ENCODE results near the gene REXO4.

Gene REXO4

DNA sequence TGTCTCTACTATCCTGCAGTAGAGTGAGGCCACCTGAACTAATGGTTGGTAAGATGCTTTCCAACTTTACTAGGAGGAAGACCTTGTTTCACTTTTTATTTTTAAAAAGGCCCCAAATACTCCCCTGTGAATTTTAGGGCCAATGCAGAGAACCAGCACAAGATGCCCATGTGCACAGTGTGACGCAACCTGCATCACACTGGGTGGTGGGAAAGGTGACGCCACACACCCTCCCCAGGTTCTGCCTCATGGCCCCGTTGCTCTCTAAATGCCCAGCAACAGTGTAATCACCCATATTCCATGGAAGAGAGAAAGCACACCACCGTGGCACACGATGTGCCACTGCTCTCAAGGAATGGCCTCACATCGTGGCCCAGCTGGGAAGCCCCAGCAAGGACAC, 48.4 kb downstream of the REXO4 start:
- no peak for DNase-seq (ENCODE audit: low read depth, low spot score)

DNA sequence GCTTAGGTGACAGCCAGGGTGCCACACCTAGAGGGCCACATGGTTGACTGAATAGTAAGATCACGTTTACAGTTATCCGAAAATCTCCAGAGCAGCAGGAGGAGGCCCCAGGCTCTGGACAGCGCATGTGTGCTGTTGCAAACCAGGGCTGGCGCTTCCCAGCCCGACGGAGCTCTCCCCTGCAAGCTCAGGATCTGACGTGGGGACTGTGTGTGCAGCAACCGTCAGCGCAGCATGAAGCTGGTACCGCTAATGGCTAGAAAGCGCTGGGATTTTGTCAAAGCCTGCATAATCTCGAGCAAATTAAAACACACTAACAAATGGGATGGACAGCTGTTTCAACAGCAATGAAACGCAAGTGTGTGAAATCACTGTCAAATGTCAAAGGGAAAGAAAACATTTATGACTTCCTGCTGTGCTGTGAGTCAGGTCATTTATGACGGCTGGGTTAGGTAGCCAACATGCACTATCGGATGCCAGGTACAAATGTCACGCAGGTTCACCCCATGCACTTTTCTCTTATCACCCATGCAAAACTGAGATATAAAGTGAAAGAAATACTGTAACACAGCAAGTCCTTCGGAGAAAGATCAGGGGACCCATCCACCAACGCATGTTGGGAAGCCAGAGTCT, 49.4 kb downstream of the REXO4 start:
- no peak for DNase-seq (ENCODE audit: low read depth, low spot score)

DNA sequence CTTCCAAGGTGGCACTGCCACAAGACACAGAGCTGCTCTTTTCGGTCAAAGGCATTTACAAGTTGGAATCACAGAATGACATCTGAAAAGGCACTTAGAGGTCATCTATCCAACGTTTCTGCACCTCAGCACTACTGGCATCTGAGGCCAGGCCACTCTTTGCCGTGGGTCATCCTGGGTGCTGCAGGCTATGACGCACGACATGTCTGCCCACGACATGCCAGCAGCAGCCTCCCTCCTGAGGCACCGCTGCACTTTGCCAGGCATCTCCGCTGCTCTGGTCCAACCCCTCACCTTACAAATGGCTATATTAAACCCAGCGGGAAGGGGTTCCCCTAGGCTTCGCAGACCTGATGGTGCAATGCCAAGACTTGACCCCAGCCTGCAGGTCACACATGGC, 50.0 kb downstream of the REXO4 start:
- no peak for DNase-seq (ENCODE audit: low read depth, low spot score)

DNA sequence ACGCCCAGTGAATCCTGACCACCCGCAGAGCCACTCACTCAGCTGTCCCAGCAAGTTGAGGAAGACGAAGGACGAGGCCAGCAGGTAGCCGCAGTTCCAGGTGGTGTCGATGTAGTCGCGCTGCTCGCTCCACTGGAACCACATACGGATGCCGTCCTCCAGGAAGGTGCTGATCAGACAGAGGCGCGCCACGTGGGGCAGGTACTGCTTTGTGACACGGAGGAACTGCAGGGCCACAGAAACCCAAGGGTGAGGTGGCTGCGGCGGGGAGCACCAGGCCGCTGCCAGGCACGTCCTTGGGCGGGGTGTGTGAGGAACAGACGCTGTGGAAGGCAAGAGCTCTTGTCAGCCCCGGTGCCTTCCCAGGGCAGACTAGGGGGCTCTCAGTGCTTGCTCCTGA, 50.6 kb downstream of the REXO4 start:
- no peak for DNase-seq (ENCODE audit: low read depth, low spot score)

DNA sequence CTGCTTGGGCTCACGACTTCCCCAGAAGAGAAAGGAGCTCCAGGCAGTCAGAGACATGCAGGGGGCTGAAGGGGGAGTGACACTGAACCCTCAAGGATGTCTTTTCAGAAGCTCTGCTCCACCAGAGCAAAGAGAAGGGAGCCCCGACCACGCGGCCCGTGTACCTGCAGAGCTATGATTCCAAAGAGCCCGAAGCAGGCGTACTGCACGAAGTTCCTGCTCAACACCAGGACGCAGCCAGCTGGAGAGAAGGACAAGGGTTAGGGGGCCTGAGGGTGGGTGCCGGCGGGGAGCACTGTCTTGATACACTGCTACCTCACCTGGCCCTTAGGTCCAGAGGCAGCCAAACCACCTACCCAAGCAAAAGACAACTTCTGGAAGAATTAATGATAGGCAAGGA, 51.4 kb downstream of the REXO4 start:
- no peak for DNase-seq (ENCODE audit: low read depth, low spot score)

DNA sequence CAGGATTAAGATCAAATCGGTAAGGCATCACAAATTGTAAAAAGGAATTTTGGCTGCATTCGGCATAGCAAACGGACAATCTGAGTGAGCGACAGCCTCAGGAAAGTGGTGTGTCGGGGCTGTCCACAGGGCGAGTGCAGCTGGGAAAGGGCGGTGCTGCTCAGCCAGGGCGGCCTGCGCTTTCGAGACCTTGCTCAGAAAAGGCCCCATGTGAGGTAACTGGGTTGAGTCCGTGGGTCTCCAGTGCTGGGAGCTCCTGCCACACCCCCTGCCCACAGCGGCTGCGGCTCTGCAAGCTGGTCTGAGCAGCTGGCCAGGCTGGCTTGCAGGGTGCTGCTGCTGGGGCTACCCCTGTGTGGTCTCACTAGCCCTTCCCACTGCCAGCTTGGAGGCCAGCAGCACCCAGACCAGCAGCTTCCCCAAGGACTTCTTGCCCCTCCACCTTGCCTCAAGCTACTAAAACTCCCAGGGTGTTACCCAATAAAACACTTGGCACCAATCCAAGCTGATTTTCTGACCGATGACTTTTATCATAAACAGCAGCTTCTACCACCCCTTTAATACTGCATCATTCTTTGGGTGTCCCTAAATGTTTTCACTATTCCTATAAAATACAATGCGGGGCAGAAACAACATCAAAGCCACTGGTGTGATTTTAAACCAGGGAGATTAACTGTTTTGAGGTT, 55.3 kb downstream of the REXO4 start:
- no peak for DNase-seq (ENCODE audit: low read depth, low spot score)

DNA sequence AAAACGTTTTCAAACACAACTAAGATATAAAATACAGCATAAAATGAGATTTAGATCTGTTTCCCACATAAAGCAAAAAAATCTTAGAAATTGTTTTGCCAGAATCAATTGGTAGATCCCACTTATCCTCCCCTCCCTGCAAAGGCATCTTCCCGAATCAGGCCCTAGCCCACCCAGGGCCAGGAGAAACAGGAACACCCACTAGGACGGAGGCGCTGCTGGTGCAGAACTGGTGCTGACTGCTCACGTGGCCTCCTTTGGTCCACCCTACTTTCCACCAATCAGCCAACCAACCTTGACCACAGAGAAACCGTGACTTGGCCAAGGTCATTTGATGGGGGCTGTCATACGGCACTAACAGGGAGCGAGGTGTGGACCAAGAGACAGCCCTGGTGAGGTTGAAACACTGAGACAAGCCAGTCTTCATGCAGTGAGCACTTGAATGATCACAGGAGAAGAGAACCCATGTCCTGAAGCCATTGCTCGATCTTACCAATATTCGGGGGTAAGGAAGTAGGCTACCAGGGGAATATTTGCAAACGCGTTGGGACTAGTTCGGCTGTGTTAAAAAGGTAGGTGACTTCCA, 56.2 kb downstream of the REXO4 start:
- DNase-seq (ENCODE audit: low read depth, low spot score) = no peak

DNA sequence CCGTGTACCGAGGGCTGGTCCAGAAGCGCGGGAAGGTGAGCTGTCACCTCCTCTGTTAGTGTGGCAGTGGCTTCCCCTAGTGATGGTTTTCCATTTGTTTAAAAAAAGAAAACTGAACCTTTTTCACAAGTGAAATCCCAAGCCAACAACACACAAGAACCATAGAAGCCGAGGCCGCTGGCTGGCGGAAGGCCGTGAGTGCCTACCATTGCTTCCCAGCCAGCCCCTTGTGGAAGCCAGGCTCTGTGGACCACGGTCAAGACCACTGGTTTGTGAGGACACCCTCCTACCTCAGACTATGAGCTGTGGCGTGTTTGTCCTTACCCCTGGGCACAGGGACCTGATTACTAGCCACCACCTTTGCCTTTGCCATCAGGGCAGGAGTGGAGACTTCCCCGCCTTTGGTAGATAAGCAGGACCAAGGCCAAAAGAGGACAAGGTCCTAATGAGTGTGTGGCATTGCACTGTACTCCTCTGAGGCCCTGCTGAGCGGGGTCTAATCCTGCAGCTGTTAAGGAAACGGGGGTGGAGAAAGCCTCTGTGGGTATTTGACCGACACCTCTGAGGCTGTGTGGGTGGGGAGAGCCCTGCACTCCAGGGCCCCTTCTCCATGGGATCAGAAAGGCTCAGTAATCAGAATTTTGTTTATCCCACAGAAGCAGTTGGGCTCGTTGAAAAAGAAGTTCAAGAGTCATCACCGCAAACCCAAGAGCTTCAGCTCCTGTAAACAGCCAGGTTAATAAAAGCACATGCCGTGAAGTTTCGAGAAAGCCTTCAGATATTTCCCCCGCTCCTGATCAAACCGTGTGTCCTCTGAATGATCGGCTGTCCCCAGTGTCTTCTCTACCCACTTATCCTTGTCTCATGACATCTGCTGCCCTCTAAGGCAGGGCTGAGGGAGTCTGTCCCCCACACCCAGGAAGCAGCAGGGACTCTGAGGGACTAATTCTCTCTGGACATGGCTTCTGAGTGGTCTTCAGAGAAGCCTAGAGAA, 57.1 kb downstream of the REXO4 start:
- no peak for DNase-seq (ENCODE audit: low read depth, low spot score)

DNA sequence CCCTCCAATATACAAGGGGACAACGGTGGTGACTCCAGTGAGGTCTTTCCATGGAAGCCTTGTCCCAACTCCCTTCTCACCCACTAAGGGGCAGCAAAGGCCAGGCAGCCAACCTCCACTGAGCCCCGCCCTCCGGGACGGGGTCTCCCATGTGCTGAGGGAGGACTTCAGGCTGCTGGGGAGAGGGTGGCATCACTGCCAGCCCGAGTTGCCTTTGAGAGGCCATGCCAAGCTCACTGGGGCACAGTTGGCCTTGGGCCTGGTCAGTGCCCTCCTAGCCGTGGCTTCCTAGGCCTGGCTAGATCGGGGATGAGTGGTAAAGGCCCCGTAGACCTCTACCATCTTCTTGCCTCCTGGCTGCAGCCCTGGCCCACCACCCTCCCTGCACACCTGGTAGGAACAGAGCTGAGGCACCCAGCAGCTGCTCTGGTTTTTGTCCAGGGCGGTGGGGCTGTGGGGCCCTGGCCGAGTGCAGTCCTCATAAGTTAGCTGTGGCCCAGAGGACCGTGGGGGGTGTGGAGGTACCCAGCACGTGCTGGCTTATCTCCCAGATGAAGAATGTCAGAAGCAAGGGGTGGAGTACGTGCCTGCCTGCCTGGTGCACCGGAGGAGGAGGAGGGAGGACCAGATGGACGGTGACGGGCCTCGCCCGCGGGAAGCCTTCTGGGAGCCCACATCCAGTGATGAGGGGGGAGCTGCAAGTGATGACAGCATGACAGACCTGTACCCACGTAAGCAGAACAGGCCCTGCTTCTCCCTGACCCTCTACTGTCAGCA, 58.2 kb downstream of the REXO4 start:
- no peak for DNase-seq (ENCODE audit: low read depth, low spot score)

DNA sequence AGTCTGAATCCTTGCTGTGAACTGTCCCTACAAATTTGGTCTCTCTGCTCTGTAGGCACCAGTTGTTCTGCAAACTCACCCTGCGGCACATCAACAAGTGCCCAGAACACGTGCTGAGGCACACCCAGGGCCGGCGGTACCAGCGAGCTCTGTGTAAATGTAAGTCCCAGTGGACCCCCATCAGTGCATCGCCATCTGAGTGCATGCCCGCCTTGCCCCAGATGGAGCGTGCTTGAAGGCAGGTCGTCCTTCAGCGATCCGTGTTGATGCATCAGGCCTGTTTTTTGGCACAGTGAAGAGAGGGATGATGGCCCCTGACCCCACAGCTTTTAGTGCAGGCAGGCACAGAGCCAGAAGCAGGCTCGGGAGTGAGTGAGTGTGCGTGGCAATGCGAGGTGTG, 60.2 kb downstream of the REXO4 start:
- no peak for DNase-seq (ENCODE audit: low read depth, low spot score)

DNA sequence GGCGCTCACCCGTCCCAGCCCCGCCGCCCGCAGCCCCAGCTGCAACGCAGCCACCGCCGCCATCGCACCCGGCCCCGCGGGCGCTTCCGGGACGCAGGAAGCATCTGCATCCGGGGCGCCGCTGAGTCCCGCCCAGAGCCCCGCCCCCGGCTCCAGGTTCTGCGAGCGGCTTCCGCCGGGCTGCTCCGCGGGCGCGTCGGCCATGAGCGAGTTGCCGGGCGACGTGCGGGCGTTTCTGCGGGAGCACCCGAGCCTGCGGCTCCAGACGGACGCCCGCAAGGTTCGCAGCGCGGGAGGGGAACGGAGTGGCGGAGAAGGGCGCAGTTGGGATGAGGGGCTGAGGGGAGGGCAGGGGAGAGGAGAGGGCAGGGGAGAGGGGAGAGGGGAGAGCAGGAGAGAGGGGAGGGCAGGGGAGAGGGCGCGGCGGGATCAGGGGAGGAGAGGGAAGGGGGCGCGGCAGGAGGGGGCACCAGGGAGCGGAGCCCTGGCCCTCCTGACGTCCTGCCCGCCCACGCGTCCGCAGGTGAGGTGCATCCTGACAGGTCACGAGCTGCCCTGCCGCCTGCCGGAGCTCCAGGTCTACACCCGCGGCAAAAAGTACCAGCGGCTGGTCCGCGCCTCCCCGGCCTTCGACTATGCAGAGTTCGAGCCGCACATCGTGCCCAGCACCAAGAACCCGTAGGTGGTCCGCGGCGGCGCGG, 61.3 kb downstream of the REXO4 start, which contains the start of the genes SURF1 and SURF2:
Gene SURF1, minus strand, starts transcription at position 97 of the 701 bp plus-strand sequence. Its CDS starts 34 bp downstream, at position 63.
Gene SURF2, plus strand, starts transcription at position 160 of the 701 bp plus-strand sequence. Its CDS starts 43 bp downstream, at position 203.
- peak; percentile 74 for DNase-seq (ENCODE audit: low read depth, low spot score)

Data from activated CD4-positive, CD25-positive, alpha-beta regulatory T cell treated with anti-CD3 and anti-CD28 coated beads, Interleukin-2, amount 50 U/mL, for 16 hours (primary cell).